A549 (cell line): ENCODE data around the gene FDXACB1.

ENCODE experiments used
- CBX8 ChIP-seq: fragments of 200-600 bp; sonication (generic); IDR thresholded peaks from 2 replicates; pipeline ENCODE4 v1.6.1; 2016
- CEBPB ChIP-seq, 2 experiments: fragments of >200 bp in 1 of 2; sonication (Bioruptor Twin) in 1 of 2; formaldehyde crosslinking in 1 of 2; IDR thresholded peaks; 2 replicates each; pipeline ENCODE4 v1.6.1; 2012 to 2016
- CHD2 ChIP-seq: fragments of 150-350 bp; IDR thresholded peaks from 2 replicates; pipeline ENCODE4 v1.6.1; 2014; ENCODE audit warnings: low read length; ENCODE audit not compliant: partially characterized antibody
- CHD4 ChIP-seq: fragments of 200-600 bp; sonication (generic); IDR thresholded peaks from 2 replicates; pipeline ENCODE4 v1.6.1; 2016; ENCODE audit warnings: antibody characterized with exemption, mild to moderate bottlenecking, borderline replicate concordance
- EHMT2 ChIP-seq: fragments of 200-600 bp; sonication (generic); IDR thresholded peaks from 2 replicates; pipeline ENCODE4 v1.6.1; 2016; ENCODE audit warnings: antibody characterized with exemption, low read depth, mild to moderate bottlenecking, moderate library complexity
- RAD21 ChIP-seq, 2 experiments: fragments of >200 bp in 1 of 2; sonication (Bioruptor Twin) in 1 of 2; formaldehyde crosslinking in 1 of 2; IDR thresholded peaks in 1 of 2; conservative IDR thresholded peaks in 1 of 2; 2 replicates in 1 of 2; 3 replicates in 1 of 2; pipeline ENCODE4 v1.6.1; 2012 to 2018; ENCODE audit warnings: inconsistent platforms in 1 of 2
- RFX5 ChIP-seq: fragments of 450-650 bp; IDR thresholded peaks from 2 replicates; pipeline ENCODE4 v1.7.1; 2014; ENCODE audit warnings: antibody characterized with exemption, mild to moderate bottlenecking, moderate library complexity
- SMC3 ChIP-seq: fragments of >200 bp; sonication (Bioruptor Twin); formaldehyde crosslinking; IDR thresholded peaks from 3 replicates; pipeline ENCODE4 v1.6.1; 2018; ENCODE audit warnings: inconsistent platforms
- TF ChIP-seq, protein P1 (sequence below): fragments of >200 bp; sonication (Bioruptor Twin); formaldehyde crosslinking; IDR thresholded peaks from 3 replicates; pipeline ENCODE4 v1.5.1; 2016
- TF ChIP-seq, protein P2 (sequence below): fragments of 250-450 bp; sonication (Bioruptor Pico); IDR thresholded peaks from 2 replicates; pipeline ENCODE4 v1.5.0; 2021; ENCODE audit warnings: mild to moderate bottlenecking, moderate library complexity, borderline replicate concordance
- TF ChIP-seq, protein P3 (sequence below): IDR thresholded peaks from 2 replicates; pipeline ENCODE4 v1.6.1; 2012; ENCODE audit warnings: low read depth, borderline replicate concordance

DNA sequence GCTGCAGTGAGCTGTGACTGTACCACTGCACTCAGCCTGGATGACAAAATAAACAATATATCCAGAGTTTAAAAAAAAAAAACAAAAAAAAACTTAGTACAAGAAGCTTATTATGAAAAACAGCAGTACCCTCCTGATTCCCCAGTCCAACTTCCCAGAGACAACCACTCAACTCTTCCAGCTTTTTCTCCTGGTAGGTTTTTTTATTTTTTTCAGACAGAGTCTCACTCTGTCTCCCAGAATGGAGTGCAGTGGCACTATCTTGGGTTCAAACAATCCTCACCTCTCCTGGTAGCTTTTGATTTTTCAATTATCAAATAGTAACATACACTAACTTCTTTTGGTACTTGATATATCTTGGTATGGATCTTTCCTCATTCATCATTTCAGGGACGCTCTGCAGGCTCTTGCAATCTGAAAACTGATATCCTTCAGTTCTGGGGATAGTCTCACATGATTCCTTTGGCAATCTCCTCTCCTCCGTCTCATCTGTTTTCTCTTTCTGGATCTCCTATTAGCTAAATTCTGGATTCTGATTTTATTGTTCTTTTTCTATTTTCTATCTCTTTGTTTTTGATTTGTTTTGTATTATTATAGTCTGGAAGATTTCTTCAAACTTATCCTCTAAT is 52.5 kb downstream of the FDXACB1 start:
- TF ChIP-seq, protein P1, sequence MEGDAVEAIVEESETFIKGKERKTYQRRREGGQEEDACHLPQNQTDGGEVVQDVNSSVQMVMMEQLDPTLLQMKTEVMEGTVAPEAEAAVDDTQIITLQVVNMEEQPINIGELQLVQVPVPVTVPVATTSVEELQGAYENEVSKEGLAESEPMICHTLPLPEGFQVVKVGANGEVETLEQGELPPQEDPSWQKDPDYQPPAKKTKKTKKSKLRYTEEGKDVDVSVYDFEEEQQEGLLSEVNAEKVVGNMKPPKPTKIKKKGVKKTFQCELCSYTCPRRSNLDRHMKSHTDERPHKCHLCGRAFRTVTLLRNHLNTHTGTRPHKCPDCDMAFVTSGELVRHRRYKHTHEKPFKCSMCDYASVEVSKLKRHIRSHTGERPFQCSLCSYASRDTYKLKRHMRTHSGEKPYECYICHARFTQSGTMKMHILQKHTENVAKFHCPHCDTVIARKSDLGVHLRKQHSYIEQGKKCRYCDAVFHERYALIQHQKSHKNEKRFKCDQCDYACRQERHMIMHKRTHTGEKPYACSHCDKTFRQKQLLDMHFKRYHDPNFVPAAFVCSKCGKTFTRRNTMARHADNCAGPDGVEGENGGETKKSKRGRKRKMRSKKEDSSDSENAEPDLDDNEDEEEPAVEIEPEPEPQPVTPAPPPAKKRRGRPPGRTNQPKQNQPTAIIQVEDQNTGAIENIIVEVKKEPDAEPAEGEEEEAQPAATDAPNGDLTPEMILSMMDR: no peak
- TF ChIP-seq SMC3 (no peak), RFX5 (no peak), CHD2 (no peak), RAD21 (conservative IDR thresholded peaks at IDR 0.05 in 1 of 2, IDR thresholded peaks at IDR 0.05 in 1 of 2) (no peak), EHMT2 (no peak), CEBPB (IDR thresholded peaks at IDR 0.05) (no peak), CHD4 (no peak), CBX8 (no peak)
- TF ChIP-seq, protein P2, sequence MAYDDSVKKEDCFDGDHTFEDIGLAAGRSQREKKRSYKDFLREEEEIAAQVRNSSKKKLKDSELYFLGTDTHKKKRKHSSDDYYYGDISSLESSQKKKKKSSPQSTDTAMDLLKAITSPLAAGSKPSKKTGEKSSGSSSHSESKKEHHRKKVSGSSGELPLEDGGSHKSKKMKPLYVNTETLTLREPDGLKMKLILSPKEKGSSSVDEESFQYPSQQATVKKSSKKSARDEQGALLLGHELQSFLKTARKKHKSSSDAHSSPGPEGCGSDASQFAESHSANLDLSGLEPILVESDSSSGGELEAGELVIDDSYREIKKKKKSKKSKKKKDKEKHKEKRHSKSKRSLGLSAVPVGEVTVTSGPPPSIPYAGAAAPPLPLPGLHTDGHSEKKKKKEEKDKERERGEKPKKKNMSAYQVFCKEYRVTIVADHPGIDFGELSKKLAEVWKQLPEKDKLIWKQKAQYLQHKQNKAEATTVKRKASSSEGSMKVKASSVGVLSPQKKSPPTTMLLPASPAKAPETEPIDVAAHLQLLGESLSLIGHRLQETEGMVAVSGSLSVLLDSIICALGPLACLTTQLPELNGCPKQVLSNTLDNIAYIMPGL: no peak
- TF ChIP-seq, protein P3, sequence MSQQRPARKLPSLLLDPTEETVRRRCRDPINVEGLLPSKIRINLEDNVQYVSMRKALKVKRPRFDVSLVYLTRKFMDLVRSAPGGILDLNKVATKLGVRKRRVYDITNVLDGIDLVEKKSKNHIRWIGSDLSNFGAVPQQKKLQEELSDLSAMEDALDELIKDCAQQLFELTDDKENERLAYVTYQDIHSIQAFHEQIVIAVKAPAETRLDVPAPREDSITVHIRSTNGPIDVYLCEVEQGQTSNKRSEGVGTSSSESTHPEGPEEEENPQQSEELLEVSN: no peak
